Measurements from ENCODE around the gene GNB1.

DNA sequence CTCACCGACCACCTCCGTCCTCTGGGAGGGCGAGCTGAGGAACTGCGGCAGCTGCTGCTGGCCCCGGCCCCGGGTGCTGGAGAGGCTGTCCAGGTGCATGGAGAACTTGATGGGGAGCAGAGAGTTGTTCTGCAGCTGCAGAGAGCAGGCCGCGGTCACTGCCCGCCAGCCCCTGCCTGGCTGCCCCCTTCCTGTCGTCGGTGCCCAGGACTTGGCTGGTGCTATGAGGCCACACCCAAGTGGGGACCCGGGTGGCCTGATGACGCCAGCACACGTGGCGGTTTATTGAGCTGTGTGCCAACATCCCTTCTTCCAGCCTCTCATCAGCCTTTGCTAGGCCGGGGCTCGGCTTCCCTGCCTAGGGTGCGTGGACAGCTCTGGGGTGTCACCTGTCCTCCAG lies 33.5 kb upstream of the GNB1 start:
- no peak for TF ChIP-seq EZH2 (IDR thresholded peaks at IDR 0.05; ENCODE audit: borderline replicate concordance, low read length)
- TF ChIP-seq, protein P1, sequence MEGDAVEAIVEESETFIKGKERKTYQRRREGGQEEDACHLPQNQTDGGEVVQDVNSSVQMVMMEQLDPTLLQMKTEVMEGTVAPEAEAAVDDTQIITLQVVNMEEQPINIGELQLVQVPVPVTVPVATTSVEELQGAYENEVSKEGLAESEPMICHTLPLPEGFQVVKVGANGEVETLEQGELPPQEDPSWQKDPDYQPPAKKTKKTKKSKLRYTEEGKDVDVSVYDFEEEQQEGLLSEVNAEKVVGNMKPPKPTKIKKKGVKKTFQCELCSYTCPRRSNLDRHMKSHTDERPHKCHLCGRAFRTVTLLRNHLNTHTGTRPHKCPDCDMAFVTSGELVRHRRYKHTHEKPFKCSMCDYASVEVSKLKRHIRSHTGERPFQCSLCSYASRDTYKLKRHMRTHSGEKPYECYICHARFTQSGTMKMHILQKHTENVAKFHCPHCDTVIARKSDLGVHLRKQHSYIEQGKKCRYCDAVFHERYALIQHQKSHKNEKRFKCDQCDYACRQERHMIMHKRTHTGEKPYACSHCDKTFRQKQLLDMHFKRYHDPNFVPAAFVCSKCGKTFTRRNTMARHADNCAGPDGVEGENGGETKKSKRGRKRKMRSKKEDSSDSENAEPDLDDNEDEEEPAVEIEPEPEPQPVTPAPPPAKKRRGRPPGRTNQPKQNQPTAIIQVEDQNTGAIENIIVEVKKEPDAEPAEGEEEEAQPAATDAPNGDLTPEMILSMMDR (conservative IDR thresholded peaks at IDR 0.05 in 1 of 2, IDR thresholded peaks at IDR 0.05 in 1 of 2; ENCODE audit: extremely low read depth in 1 of 2, insufficient read depth in 1 of 2, low read depth in 1 of 2, low read length in 2 of 2), result no peak

Measured in mammary epithelial cell (primary cell).